WI38 (cell line): ENCODE data around the gene SCML2.
"Not testable (repeated sequence)": the region's sequence is repeated elsewhere in the genome, so short reads cannot be mapped to it uniquely, and the experiment has no call there.

Experiments
- H3K4me3 ChIP-seq: 2 replicates; pipeline ENCODE4 v1.5.1; 2011; ENCODE audit warnings: low read depth, mild to moderate bottlenecking, control low read depth, low read length
- TF ChIP-seq, protein P1 (sequence below): IDR thresholded peaks from 2 replicates; pipeline ENCODE4 v1.5.1; 2012; ENCODE audit warnings: low read depth, mild to moderate bottlenecking, control low read depth, low read length

SCML2 gene

GRCh38 chrX:18271725-18272124 is 82.8 kb downstream of the SCML2 start:
- TF ChIP-seq, protein P1, sequence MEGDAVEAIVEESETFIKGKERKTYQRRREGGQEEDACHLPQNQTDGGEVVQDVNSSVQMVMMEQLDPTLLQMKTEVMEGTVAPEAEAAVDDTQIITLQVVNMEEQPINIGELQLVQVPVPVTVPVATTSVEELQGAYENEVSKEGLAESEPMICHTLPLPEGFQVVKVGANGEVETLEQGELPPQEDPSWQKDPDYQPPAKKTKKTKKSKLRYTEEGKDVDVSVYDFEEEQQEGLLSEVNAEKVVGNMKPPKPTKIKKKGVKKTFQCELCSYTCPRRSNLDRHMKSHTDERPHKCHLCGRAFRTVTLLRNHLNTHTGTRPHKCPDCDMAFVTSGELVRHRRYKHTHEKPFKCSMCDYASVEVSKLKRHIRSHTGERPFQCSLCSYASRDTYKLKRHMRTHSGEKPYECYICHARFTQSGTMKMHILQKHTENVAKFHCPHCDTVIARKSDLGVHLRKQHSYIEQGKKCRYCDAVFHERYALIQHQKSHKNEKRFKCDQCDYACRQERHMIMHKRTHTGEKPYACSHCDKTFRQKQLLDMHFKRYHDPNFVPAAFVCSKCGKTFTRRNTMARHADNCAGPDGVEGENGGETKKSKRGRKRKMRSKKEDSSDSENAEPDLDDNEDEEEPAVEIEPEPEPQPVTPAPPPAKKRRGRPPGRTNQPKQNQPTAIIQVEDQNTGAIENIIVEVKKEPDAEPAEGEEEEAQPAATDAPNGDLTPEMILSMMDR, result no peak
- no peak overlapping the region for H3K4me3 ChIP-seq

- TF ChIP-seq, protein P1, result no peak
Observed at GRCh38 chrX:18271309-18271708, 83.2 kb downstream of the SCML2 start.

GRCh38 chrX:18255059-18255458 is 99.4 kb downstream of the SCML2 start:
- TF ChIP-seq, protein P1, result no peak
- H3K4me3 ChIP-seq, result no peak overlapping the region

More at GRCh38 chrX:18271309-18271708, 83.2 kb downstream of the SCML2 start:
- H3K4me3 ChIP-seq, result no peak overlapping the region

DNA sequence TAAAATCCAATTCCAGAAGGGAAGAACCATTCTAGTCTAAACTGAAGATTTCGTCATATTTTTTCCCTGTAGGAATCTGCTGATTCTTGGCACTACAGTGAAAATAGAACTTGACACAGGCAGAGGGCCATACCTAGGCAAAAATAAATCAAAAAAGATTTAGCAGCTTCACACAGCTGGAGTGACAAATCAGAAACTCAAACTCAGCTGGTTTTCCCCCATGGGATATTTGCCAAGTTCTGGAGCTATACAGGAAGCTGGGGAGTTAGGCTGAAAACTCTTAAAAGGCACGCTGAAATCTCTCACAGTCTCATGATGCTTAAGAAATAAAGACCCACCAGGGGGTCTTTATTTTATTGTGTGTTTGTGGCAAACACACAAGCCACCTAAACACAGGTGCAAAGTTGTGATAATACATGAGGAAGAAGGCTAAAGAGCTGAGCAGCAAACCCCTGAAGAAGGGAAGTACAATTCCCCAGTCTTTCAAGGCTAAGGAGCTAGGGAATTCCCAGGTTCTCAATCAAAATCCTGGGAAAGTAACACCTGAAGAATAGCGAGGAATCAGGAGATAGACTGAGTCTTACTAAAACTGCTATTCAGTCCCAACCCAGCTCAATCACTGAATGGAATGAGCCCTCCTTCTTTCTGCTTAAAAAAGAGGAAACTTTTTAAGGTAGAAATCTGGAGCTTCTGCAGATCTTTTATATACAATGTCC is 101.7 kb downstream of the SCML2 start:
- TF ChIP-seq, protein P1, result no peak
- H3K4me3 ChIP-seq, result no peak overlapping the region

- H3K4me3 ChIP-seq, result not testable (repeated sequence)
Observed at GRCh38 chrX:18229646-18230045, 124.8 kb downstream of the SCML2 start.

DNA sequence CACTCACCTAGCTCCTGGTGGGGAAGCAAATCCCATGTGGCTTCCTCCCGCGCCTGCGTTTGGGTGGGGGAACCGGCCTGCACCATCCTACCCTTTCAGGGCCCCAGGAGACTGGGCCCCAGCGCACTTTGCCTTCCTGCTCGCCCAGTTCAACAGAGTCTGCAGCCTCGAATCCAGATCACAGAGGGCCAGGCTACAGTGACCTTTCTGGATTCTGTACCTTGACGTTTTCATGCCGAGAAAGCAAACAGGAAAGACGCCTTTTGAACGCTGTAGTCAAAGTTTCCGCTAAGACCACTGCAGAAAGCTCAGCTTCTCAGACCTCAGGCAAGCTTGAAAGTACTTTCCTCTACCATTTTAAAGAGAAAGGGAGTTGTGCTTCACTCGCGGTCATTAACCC is 126.4 kb downstream of the SCML2 start:
- H3K4me3 ChIP-seq, result no peak overlapping the region
- TF ChIP-seq, protein P1, result no peak

DNA sequence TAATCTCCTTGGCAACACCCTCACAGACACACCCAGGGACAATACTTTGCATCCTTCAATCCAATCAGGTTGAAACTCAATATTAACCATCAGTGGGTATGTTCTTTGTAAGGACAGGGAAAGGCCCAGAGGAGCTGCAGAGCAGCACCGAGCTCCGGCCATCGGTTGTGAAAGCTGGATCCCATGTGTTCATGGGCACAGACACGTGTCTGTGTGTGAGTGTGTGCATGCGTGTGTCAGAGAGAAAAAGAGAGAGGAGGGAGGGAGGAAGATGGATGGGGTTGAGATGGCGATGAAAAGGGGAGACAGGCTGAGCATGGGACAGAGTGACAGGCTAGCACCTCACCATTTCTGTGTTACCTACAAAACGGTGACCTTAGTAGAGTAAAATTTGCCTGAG is 127.0 kb downstream of the SCML2 start:
- TF ChIP-seq, protein P1, result no peak
- H3K4me3 ChIP-seq, result no peak overlapping the region

DNA sequence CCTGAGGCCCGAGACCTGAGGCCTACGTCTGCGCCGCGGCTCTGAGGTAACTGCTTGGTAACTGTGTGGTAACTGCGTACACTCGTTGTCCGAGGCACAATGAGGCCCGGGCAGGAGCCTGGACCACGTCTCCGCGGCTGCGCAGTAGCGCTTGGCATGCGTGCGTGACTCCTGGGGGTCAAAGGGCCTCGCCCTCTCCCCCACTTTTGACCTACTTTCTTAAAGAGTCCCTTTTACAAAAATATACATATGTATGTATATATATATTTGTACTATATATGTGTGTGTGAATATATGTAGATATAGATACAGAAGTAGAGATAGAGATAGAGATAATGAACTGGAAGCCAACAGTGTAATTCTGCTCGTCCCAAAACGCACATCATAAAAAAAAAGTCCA is 133.7 kb downstream of the SCML2 start, which contains the start of gene BEND2:
TSS of gene BEND2 (minus strand) at position 101 of the 400 bp plus-strand sequence. CDS start 136 bp downstream, outside the sequence.
- TF ChIP-seq, protein P1, result no peak

More for the DNA sequence above, 133.7 kb downstream of the SCML2 start, which contains the start of gene BEND2:
- H3K4me3 ChIP-seq, result no peak within 1 kb of the TSS
